Pancreas (tissue), 10 donors: ENCODE results near the gene SLC35G1. TPM values are rescaled to one million over a fixed set of nuclear protein-coding genes. Genes with fewer than 3 reads are reported as not detected.

Experiments used
- ATAC-seq, 4 donors: fragments of 200-7000 bp; cut with Tn5 transposase; one replicate each; pipeline versions ENCODE4 v1.8.0 to v1.9.1; 2020; ENCODE audit warnings: mild to moderate bottlenecking in 4 of 4, moderate library complexity in 4 of 4
- DNase-seq, 6 donors: peaks; one replicate each; pipeline ENCODE4 v3.0.0-alpha.2; 2020
- FAIRE-seq: peaks from 2 replicates; lab custom pipeline; 2012; peaks lifted over from hg19 to GRCh38; lab: Jason Lieb, UNC
- H3K27ac ChIP-seq, 4 donors: fragments of 200-600 bp; sonication (generic); 1 replicate in 3 of 4; 2 replicates in 1 of 4; pipeline versions ENCODE4 v1.5.0 to v1.8.0; 2020
- H3K27me3 ChIP-seq, 4 donors: fragments of 200-600 bp; one replicate each; pipeline ENCODE4 v1.8.0; 2021
- H3K36me3 ChIP-seq, 3 donors: fragments of 200-600 bp; sonication (generic) in 1 of 3; one replicate each; pipeline versions ENCODE4 v1.5.0 to v1.8.0; 2020 to 2021
- H3K4me1 ChIP-seq, 3 donors: fragments of 200-600 bp; one replicate each; pipeline ENCODE4 v1.8.0; 2021
- H3K4me3 ChIP-seq, 4 donors: fragments of 200-600 bp; sonication (generic) in 2 of 4; one replicate each; pipeline versions ENCODE4 v1.5.0 to v1.8.0; 2020 to 2021
- H3K9me3 ChIP-seq, 4 donors: fragments of 200-600 bp; one replicate each; pipeline ENCODE4 v1.8.0; 2021
- WGBS, 2 donors: extraction: QIAGEN DNeasy Blood & Tissue Kit; methylation state at CpG; one replicate each; pipeline ENCODE4 v1.1.7; 2013; 5-methylcytosine and 5-hydroxymethylcytosine counted together
- intact Hi-C, 3 donors: fragments of 100-400 bp; cut with DNase I; formaldehyde crosslinking; loops; one replicate each; pipeline versions ENCODE4 v1.11.1 to v1.14.2; 2022
- polyA plus RNA-seq, 2 donors: library from polyadenylated mRNA; stranded (reverse); fragments of 200-250 nt; gene quantifications; one replicate each; pipeline ENCODE4 v1.2.3, GENCODE V29; 2013
- total RNA-seq, 6 donors: library from RNA; stranded (reverse); fragmentation: NEBNext Ultra II Directional in 4 of 6; extraction: Animal tissue kit (Norgen Biotek cat#: 25700) in 4 of 6; gene quantifications; one replicate each; pipeline versions ENCODE4 v1.2.1 to v1.2.4, GENCODE V29; 2021 to 2023
- TF ChIP-seq, protein P1 (sequence below), 4 donors: fragments of 200-600 bp; sonication (generic) in 3 of 4; IDR thresholded peaks; one replicate each; pipeline versions ENCODE4 v1.5.0 to v1.8.0; 2021; ENCODE audit warnings: antibody characterized with exemption in 4 of 4
- donor health status: healthy with polysubstance abuse.
- donor health status: DM: no; HTN: no; CAD: no; lungs with moderate emphysema.
- donor health status: DM: no; HTN: no; CAD: no.
- donor health status: control.
- donor health status: control.
- donor health status: Bipolar disorder and iron deficiency.
- donor health status: DM: yes; HTN: yes; CAD: no.
- donor health status: DM: no; HTN: no; CAD: no.
- donor health status: DM: no; HTN: no; CAD: no.
- donor health status: DM: yes; HTN: yes; CAD: no.

SLC35G1 gene
- total and polyA plus RNA-seq, 8 donors: 1.4 to 11.0 (median 4.9) TPM

- WGBS, 2 donors: 74 to 79% methylated on average over 2 of the region's 2 CpGs
- FAIRE-seq (no peak), ATAC-seq (peak in 2 of 4 donors; percentile 9 to 11), DNase-seq (no peak)
- Histone ChIP-seq H3K4me3 (no peak overlapping the region), H3K27ac (no peak overlapping the region), H3K4me1 (peaks cover 0 to 7% (median 0%) of the 10 kb centered on the region in 3 donors), H3K27me3 (no peaks in the 10 kb centered on the region), H3K36me3 (no peaks in the 10 kb centered on the region), H3K9me3 (no peaks in the 10 kb centered on the region)
- intact Hi-C loops: loop anchor here in 1 of 3 donors (10.0 kb wide), 1 partner anchor 412 kb away; no protein-coding TSS in a partner anchor
- TF ChIP-seq, protein P1, sequence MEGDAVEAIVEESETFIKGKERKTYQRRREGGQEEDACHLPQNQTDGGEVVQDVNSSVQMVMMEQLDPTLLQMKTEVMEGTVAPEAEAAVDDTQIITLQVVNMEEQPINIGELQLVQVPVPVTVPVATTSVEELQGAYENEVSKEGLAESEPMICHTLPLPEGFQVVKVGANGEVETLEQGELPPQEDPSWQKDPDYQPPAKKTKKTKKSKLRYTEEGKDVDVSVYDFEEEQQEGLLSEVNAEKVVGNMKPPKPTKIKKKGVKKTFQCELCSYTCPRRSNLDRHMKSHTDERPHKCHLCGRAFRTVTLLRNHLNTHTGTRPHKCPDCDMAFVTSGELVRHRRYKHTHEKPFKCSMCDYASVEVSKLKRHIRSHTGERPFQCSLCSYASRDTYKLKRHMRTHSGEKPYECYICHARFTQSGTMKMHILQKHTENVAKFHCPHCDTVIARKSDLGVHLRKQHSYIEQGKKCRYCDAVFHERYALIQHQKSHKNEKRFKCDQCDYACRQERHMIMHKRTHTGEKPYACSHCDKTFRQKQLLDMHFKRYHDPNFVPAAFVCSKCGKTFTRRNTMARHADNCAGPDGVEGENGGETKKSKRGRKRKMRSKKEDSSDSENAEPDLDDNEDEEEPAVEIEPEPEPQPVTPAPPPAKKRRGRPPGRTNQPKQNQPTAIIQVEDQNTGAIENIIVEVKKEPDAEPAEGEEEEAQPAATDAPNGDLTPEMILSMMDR (IDR thresholded peaks at IDR 0.05): no peak
Measured at GRCh38 chr10:93912444-93912843, 18.7 kb downstream of the SLC35G1 start.

- Histone ChIP-seq H3K4me3 (no peak overlapping the region), H3K9me3 (no peaks in the 10 kb centered on the region), H3K27me3 (no peaks in the 10 kb centered on the region), H3K27ac (no peak overlapping the region), H3K36me3 (no peaks in the 10 kb centered on the region), H3K4me1 (peaks cover 0 to 7% (median 0%) of the 10 kb centered on the region in 3 donors)
- 55 to 57% methylated on average over 3 of the region's 3 CpGs for WGBS, 2 donors
- TF ChIP-seq, protein P1 (IDR thresholded peaks at IDR 0.05): no peak
- ATAC-seq (no peak), DNase-seq (no peak), FAIRE-seq (no peak)
- intact Hi-C loops: loop anchor here in 1 of 3 donors (10.0 kb wide), 1 partner anchor 411 kb away; no protein-coding TSS in a partner anchor
Measured at GRCh38 chr10:93913706-93914105, 19.9 kb downstream of the SLC35G1 start.

DNA sequence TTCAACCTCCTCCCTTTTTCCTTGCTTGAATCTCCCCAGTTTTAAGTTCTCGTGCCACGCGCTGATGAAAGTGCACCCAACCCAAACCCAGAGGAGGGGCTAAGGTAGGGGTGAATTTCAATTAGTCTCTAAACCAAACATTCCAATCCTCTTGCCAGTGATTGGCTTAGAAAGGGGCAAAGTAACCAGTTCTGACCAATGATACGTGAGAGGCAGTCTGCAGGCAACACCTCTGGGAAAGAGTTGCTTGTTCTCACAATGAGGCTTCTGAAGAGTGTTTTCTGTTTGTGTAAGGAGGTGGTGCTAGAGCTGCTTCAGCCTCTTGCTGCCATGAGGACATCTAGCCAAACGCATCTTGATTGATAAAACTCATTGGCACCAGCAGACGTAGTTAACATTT, 21.8 kb downstream of the SLC35G1 start:
- ATAC-seq (peak in 1 of 4 donors; percentile 14), FAIRE-seq (no peak), DNase-seq (no peak)
- TF ChIP-seq, protein P1 (IDR thresholded peaks at IDR 0.05): no peak
- peaks cover 0 to 7% (median 0%) of the 10 kb centered on the region in 3 donors for H3K4me1 ChIP-seq
- H3K27me3 ChIP-seq: no peaks in the 10 kb centered on the region
- no peak overlapping the region for H3K4me3 ChIP-seq
- no peak overlapping the region for H3K27ac ChIP-seq
- no peaks in the 10 kb centered on the region for H3K36me3 ChIP-seq
- intact Hi-C loops: loop anchor here in 2 of 3 donors (5.0 to 10.0 kb wide), 2 partner anchors 407 to 409 kb away; no protein-coding TSS in a partner anchor
- 80% methylated on average over 6 of the region's 6 CpGs for WGBS, 2 donors
- H3K9me3 ChIP-seq: no peaks in the 10 kb centered on the region

DNA sequence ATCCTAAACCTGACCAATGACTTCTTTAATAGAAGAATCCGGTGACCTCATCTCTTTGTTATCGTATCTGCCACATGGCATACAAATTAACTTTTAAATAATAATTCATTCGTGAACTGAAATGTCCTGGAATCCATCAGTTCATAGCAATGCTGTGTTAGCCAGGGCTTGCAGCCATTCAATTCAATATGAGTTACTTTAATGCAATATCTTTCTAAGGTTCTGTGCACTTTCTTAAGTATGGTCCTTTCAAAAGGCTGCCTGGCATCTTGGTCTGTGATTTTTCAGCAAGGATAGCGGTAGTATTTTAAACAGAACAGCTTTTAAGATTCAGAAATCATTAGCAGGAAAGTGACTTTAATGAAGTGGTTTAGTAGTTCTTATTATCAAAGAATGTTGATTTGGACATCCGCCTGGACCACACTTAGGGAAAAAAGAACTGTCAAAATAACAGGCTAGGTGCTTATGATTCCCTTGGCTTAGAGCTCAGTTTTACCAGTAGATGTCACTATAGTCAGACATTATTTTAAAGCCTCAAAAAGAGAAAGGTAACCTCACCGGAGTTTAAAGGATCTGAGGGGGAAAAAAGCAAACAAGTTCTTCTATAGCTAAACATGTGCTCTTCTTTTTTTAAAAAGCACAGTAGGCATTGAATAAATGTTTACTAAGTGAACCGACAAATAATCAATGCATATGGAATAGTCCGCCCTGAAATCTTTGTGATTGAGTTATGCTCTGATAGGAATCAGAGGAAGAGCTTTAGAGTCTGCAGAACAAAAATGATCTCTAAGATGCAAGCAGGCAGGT, 22.7 kb downstream of the SLC35G1 start:
- H3K27me3 ChIP-seq: no peaks in the 10 kb centered on the region
- peak overlapping the region in 2 of 4 donors; percentile 12 to 40 for H3K4me3 ChIP-seq
- ATAC-seq (peak; percentile 76 to 93 (median 90)), DNase-seq (no peak), FAIRE-seq (peak; percentile 91)
- intact Hi-C loops: loop anchor here in 2 of 3 donors (5.0 to 10.0 kb wide), 2 partner anchors 406 to 408 kb away; no protein-coding TSS in a partner anchor
- 32 to 41% methylated on average over 8 of the region's 8 CpGs for WGBS, 2 donors
- TF ChIP-seq, protein P1 (IDR thresholded peaks at IDR 0.05): peak in 3 of 4 donors; percentile 29 to 37 (median 35)
- H3K27ac ChIP-seq: no peak overlapping the region
- H3K36me3 ChIP-seq: no peaks in the 10 kb centered on the region
- no peaks in the 10 kb centered on the region for H3K9me3 ChIP-seq
- H3K4me1 ChIP-seq: peaks cover 0 to 7% (median 0%) of the 10 kb centered on the region in 3 donors
